NCI-H2196 treated with DMSO at 0.1 percent for 48 hours (cell line): Measurements from ENCODE around the gene PLEKHF1.
"Not testable (repeated sequence)": the region's sequence is repeated elsewhere in the genome, so short reads cannot be mapped to it uniquely, and the experiment has no call there.

Source experiments
- DNase-seq: peaks from one replicate; lab custom pipeline; 2025; ENCODE audit not compliant: unreplicated experiment; lab: John Stamatoyannopoulos, UW

PLEKHF1 gene

GRCh38 chr19:29697523-29698261, 32.4 kb downstream of the PLEKHF1 start:
- DNase-seq, result no peak

GRCh38 chr19:29699861-29700260, 34.6 kb downstream of the PLEKHF1 start:
- DNase-seq, result no peak

GRCh38 chr19:29700498-29700897, 35.2 kb downstream of the PLEKHF1 start:
- DNase-seq, result no peak

- DNase-seq, result no peak
Observed at GRCh38 chr19:29702161-29702962, 37.1 kb downstream of the PLEKHF1 start.

- DNase-seq, result no peak
Observed at GRCh38 chr19:29702963-29703320, 37.7 kb downstream of the PLEKHF1 start.

- DNase-seq, result no peak
Observed at GRCh38 chr19:29704562-29705558, 39.6 kb downstream of the PLEKHF1 start.

GRCh38 chr19:29705706-29706105, 40.4 kb downstream of the PLEKHF1 start:
- no peak for DNase-seq

- DNase-seq, result no peak
Observed at GRCh38 chr19:29706635-29707034, 41.4 kb downstream of the PLEKHF1 start.

- DNase-seq, result no peak
Observed at GRCh38 chr19:29708554-29709439, 43.5 kb downstream of the PLEKHF1 start.

GRCh38 chr19:29709440-29709798, 44.2 kb downstream of the PLEKHF1 start:
- DNase-seq, result not testable (repeated sequence)

- DNase-seq, result no peak
Observed at GRCh38 chr19:29711584-29712132, 46.4 kb downstream of the PLEKHF1 start.

GRCh38 chr19:29712744-29713516, 47.7 kb downstream of the PLEKHF1 start:
- DNase-seq, result no peak

GRCh38 chr19:29714371-29714952, 49.2 kb downstream of the PLEKHF1 start:
- DNase-seq, result no peak

- peak; percentile 23 for DNase-seq
Observed at GRCh38 chr19:29714953-29715700, 49.9 kb downstream of the PLEKHF1 start, which contains the start of gene C19orf12. Gene C19orf12 (minus strand): TSS chr19:29715261. CDS start chr19:29708413, 6,848 bp downstream.

- DNase-seq, result no peak
Observed at GRCh38 chr19:29715701-29716581, 50.7 kb downstream of the PLEKHF1 start.

- no peak for DNase-seq
Observed at GRCh38 chr19:29717051-29717450, 51.8 kb downstream of the PLEKHF1 start.

- DNase-seq, result no peak
Observed at GRCh38 chr19:29724102-29724641, 58.9 kb downstream of the PLEKHF1 start.
